HCT116 (cell line): ENCODE data around the gene SLC35E2B. TPM values are rescaled to one million over a fixed set of nuclear protein-coding genes. Genes with fewer than 3 reads are reported as not detected.

Source experiments
- ATAC-seq: fragments of 200-7000 bp; cut with Tn5 transposase; 2 replicates; pipeline ENCODE4 v1.9.1; 2020; ENCODE audit warnings: mild to moderate bottlenecking, moderate library complexity
- BruUV-seq: library from RNA; stranded (reverse); fragments of 400-500 nt; replicated peaks from 2 replicates; lab custom pipeline; 2021; lab: Mats Ljungman, UMichigan
- CTCF ChIA-PET: fragments of 300-600 bp; sonication (Branson Sonifier 250); formaldehyde crosslinking; loops from one replicate; lab custom pipeline; 2021; ENCODE audit warnings: antibody characterized with exemption; lab: Charles Lee
- POLR2A ChIA-PET: fragments of 300-600, 350-600 bp; sonication (Branson Sonifier 250); formaldehyde crosslinking; loops from one replicate; lab custom pipeline; 2021; ENCODE audit warnings: antibody characterized with exemption; lab: Charles Lee
- RAD21 ChIA-PET, 2 experiments: fragments of 300-600 bp; sonication (Branson Sonifier 250); formaldehyde crosslinking; loops; one replicate each; lab custom pipeline; 2023; ENCODE audit warnings: low total read pairs in 2 of 2; ENCODE audit not compliant: uncharacterized antibody in 2 of 2, unreplicated experiment in 2 of 2, low non-redundant PET in 1 of 2; lab: Charles Lee
- DNase-seq: peaks from one replicate; pipeline ENCODE4 v3.0.0-alpha.2; 2010; ENCODE audit warnings: low read depth, low spot score
- H2AFZ ChIP-seq: fragments of 200-600 bp; shearing (Covaris generic), sonication (generic); 2 replicates; pipeline ENCODE4 v1.6.1; 2017; ENCODE audit warnings: low read depth, mixed run types, mixed read lengths, antibody characterized with exemption, low read length; ENCODE audit not compliant: poor library complexity, severe bottlenecking
- H3K27ac ChIP-seq: 2 replicates; pipeline ENCODE4 v1.5.1; 2012; ENCODE audit warnings: low read depth, low read length
- H3K27me3 ChIP-seq: fragments of 200-600 bp; sonication (generic); 2 replicates; pipeline ENCODE4 v1.6.1; 2016; ENCODE audit warnings: mixed run types, low read length, mixed read lengths; ENCODE audit not compliant: insufficient read depth
- H3K36me3 ChIP-seq, 2 experiments: fragments of 200-500 bp in 1 of 2; fragments of 200-600 bp in 1 of 2; sonication (Bioruptor generic) in 1 of 2; sonication (generic) in 1 of 2; 2 replicates each; pipeline versions ENCODE4 v1.5.1 to v1.6.1; 2014 to 2016; ENCODE audit warnings: low read length in 2 of 2, inconsistent platforms in 1 of 2, mixed read lengths in 1 of 2, mixed run types in 1 of 2; ENCODE audit not compliant: insufficient read depth in 2 of 2, control insufficient read depth in 1 of 2
- H3K4me1 ChIP-seq, 2 experiments: fragments of 200-600 bp in 1 of 2; sonication (generic) in 1 of 2; 2 replicates each; pipeline versions ENCODE4 v1.5.1 to v1.6.1; 2012 to 2017; ENCODE audit warnings: low read length in 2 of 2, inconsistent platforms in 1 of 2, mild to moderate bottlenecking in 1 of 2, mixed read lengths in 1 of 2, mixed run types in 1 of 2, moderate library complexity in 1 of 2; ENCODE audit not compliant: insufficient read depth in 2 of 2, control insufficient read depth in 1 of 2
- H3K4me2 ChIP-seq: fragments of 200-600 bp; sonication (generic); 2 replicates; pipeline ENCODE4 v1.6.1; 2017; ENCODE audit warnings: mixed run types, low read length, mixed read lengths
- H3K4me3 ChIP-seq, 2 experiments: fragments of 200-600 bp in 1 of 2; sonication (generic) in 1 of 2; replicated peaks in 1 of 2; 2 replicates each; pipeline ENCODE4 v1.5.1; 2011 to 2016; ENCODE audit warnings: low read length in 2 of 2, control low read depth in 1 of 2, low read depth in 1 of 2, mild to moderate bottlenecking in 1 of 2, mixed read lengths in 1 of 2, mixed run types in 1 of 2
- H3K79me2 ChIP-seq: fragments of 200-600 bp; sonication (generic); 2 replicates; pipeline ENCODE4 v1.6.1; 2017; ENCODE audit warnings: mild to moderate bottlenecking, mixed run types, low read length, moderate library complexity, mixed read lengths; ENCODE audit not compliant: insufficient read depth
- H3K9ac ChIP-seq: fragments of 200-600 bp; sonication (generic); 2 replicates; pipeline ENCODE4 v1.6.1; 2016; ENCODE audit warnings: low read length, mixed read lengths
- H3K9me2 ChIP-seq: fragments of 200-600 bp; sonication (generic), shearing (Covaris generic); 2 replicates; pipeline ENCODE4 v1.6.1; 2017; ENCODE audit warnings: mixed run types, mild to moderate bottlenecking, moderate library complexity; ENCODE audit not compliant: insufficient read depth
- H3K9me3 ChIP-seq, 2 experiments: fragments of 200-500 bp in 1 of 2; fragments of 200-600 bp in 1 of 2; sonication (Bioruptor generic) in 1 of 2; sonication (generic) in 1 of 2; 2 replicates each; pipeline ENCODE4 v1.6.1; 2014 to 2017; ENCODE audit warnings: low read length in 2 of 2, mixed read lengths in 2 of 2, inconsistent platforms in 1 of 2, low read depth in 1 of 2, mild to moderate bottlenecking in 1 of 2, mixed run types in 1 of 2, moderate library complexity in 1 of 2; ENCODE audit not compliant: control insufficient read depth in 1 of 2, insufficient read depth in 1 of 2
- H4K20me1 ChIP-seq: fragments of 200-600 bp; sonication (generic), shearing (Covaris generic); 2 replicates; pipeline ENCODE4 v1.6.1; 2017; ENCODE audit warnings: mixed run types, mild to moderate bottlenecking, moderate library complexity; ENCODE audit not compliant: insufficient read depth
- ATF3 ChIP-seq: IDR thresholded peaks from 2 replicates; pipeline ENCODE4 v1.6.1; 2012
- EGR1 ChIP-seq: IDR thresholded peaks from 2 replicates; pipeline ENCODE4 v1.6.1; 2012; ENCODE audit warnings: low read depth
- ELF1 ChIP-seq: IDR thresholded peaks from 2 replicates; pipeline ENCODE4 v1.6.1; 2012; ENCODE audit warnings: low read depth, borderline replicate concordance
- EZH2phosphoT487 ChIP-seq: fragments of 200-600 bp; IDR thresholded peaks from 2 replicates; pipeline ENCODE4 v1.6.1; 2018; ENCODE audit warnings: antibody characterized with exemption, borderline replicate concordance
- JUND ChIP-seq: IDR thresholded peaks from 2 replicates; pipeline ENCODE4 v1.6.1; 2012
- POLR2AphosphoS5 ChIP-seq: IDR thresholded peaks from 2 replicates; pipeline ENCODE4 v1.6.1; 2011; ENCODE audit warnings: mild to moderate bottlenecking, low read depth, low read length, moderate library complexity
- intact Hi-C: fragments of 100-400 bp; cut with micrococcal nuclease; formaldehyde crosslinking; loops from 2 replicates; pipeline ENCODE4 v1.10.0; 2022
- total RNA-seq: library from RNA; stranded (reverse); gene quantifications from one replicate; pipeline ENCODE4 v1.2.1, GENCODE V29; 2021; ENCODE audit not compliant: unreplicated experiment
- TF ChIP-seq, protein P1 (sequence below): IDR thresholded peaks from 2 replicates; pipeline ENCODE4 v1.6.1; 2012

SLC35E2B gene
- total RNA-seq, 1 experiment from 2014 or later = 30.3 TPM

- H3K4me1 ChIP-seq = peaks cover 4 to 41% of the 10 kb centered on the region in 2 experiments
- H3K9ac ChIP-seq = no peak overlapping the region
- TF ChIP-seq ATF3 (no peak), EGR1 (no peak), EZH2phosphoT487 (no peak)
- no peaks in the 10 kb centered on the region for H4K20me1 ChIP-seq
- H3K79me2 ChIP-seq = peaks cover 12% of the 10 kb centered on the region; the same call in 1 of the 2 replicates
- H3K36me3 ChIP-seq = no peaks in the 10 kb centered on the region
- H2AFZ ChIP-seq = no peak overlapping the region
- no TSS peak for BruUV-seq
- DNase-seq (no peak), ATAC-seq (no peak)
- intact Hi-C loops = no loop called here
- no peaks in the 10 kb centered on the region for H3K9me3 ChIP-seq
- no peak overlapping the region for H3K4me2 ChIP-seq
- no peaks in the 10 kb centered on the region for H3K9me2 ChIP-seq
- no peak overlapping the region for H3K4me3 ChIP-seq
- no peak overlapping the region; the same call in 1 of the 2 replicates for H3K27ac ChIP-seq
- CTCF ChIA-PET = no interaction called here
- no peaks in the 10 kb centered on the region for H3K27me3 ChIP-seq
- RAD21 ChIA-PET = no interaction called here
- POLR2A ChIA-PET = no interaction called here
Observed at GRCh38 chr1:1623631-1624442, 68.8 kb downstream of the SLC35E2B start.

DNA sequence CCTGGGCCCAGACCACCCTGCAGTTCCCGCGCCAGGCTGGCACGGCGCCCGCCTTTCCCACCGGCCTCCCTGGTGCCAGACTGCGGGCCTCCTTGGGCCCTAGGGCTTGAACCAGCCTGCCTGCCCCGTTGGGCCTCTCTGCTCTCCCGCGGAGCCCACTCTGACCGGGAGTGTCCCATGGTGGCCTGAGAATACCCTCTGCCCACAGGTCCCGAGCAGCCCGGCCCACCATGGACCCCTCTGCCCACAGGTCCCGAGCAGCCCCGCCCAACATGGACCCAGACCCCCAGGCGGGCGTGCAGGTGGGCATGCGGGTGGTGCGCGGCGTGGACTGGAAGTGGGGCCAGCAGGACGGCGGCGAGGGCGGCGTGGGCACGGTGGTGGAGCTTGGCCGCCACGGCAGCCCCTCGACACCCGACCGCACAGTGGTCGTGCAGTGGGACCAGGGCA lies 69.4 kb downstream of the SLC35E2B start:
- Histone ChIP-seq H3K36me3 (no peaks in the 10 kb centered on the region; a peak in 1 of 4 replicates), H3K9ac (no peak overlapping the region), H3K27me3 (no peaks in the 10 kb centered on the region), H3K4me1 (peaks cover 4 to 35% of the 10 kb centered on the region in 2 experiments), H3K27ac (no peak overlapping the region; the same call in 1 of the 2 replicates), H3K79me2 (peaks cover 6% of the 10 kb centered on the region; the same call in 1 of the 2 replicates), H3K9me2 (no peaks in the 10 kb centered on the region), H3K4me2 (no peak overlapping the region), H4K20me1 (no peaks in the 10 kb centered on the region), H3K9me3 (no peaks in the 10 kb centered on the region), H3K4me3 (no peak overlapping the region), H2AFZ (no peak overlapping the region)
- intact Hi-C loops = no loop called here
- DNase-seq = no peak
- TF ChIP-seq ELF1 = no peak
- TF ChIP-seq POLR2AphosphoS5 = no peak
- no peak for TF ChIP-seq JUND
- TF ChIP-seq ATF3 = no peak
- TF ChIP-seq, protein P1, sequence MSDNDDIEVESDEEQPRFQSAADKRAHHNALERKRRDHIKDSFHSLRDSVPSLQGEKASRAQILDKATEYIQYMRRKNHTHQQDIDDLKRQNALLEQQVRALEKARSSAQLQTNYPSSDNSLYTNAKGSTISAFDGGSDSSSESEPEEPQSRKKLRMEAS = no peak
- ATAC-seq = no peak
- BruUV-seq = no TSS peak
- POLR2A ChIA-PET = no interaction called here
- CTCF ChIA-PET = no interaction called here
- RAD21 ChIA-PET = no interaction called here
